GM20000 (cell line): ENCODE data around the gene SLC25A17.
A peak's percentile ranks its signal among the peaks of the same experiment; 100 is the strongest.

ENCODE experiments used
- DNase-seq: peaks from one replicate; pipeline ENCODE4 v3.0.0; 2012; ENCODE audit warnings: low spot score
- CTCF ChIP-seq: IDR thresholded peaks from 2 replicates; pipeline ENCODE4 v1.5.1; 2012; ENCODE audit warnings: mild to moderate bottlenecking, control low read depth; ENCODE audit errors: extremely low read depth, missing control alignments

The SLC25A17 gene

GRCh38 chr22:40733919-40734318, 85.2 kb downstream of the SLC25A17 start:
- no peak for DNase-seq
- no peak for TF ChIP-seq CTCF

DNA sequence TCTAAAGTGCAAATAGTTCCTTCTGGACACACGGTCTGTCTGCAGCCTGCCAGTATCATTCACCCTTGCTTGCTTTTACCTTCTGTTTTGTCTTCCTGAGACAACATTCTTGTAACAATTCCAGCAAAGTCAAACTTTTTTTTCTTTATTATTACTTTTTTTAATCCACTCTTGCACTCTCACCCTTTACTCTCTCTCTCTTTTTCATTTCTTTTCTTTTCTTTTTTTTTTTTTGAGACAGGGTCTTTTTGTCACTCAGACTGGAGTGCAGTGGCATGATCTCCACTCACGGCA, 86.2 kb downstream of the SLC25A17 start:
- TF ChIP-seq CTCF: no peak
- no peak for DNase-seq

GRCh38 chr22:40729284-40729683, 89.9 kb downstream of the SLC25A17 start:
- TF ChIP-seq CTCF: no peak

DNA sequence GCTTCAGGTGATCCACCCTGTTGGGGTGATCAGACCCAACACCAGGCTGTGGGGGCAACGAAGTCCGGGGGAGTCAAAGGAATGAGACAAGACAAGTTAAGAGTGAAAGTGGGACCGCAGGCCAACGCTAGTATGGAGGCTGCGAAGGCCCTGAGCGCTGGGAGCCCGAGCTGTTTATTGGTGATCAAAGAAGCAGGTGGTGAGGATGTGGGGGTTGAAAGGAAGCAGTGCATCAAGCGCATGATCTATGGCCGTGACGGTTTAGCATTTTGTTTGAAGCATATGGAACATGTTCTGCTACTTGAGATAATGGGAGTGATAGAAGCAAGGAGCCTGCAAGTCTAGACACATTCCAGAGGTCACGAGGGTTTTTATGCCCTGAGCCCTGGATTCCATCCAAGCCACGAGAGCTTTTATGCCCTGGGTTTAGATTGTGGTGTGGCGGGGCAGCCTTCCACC, 90.4 kb downstream of the SLC25A17 start:
- no peak for DNase-seq
- no peak for TF ChIP-seq CTCF

More at GRCh38 chr22:40729284-40729683, 89.9 kb downstream of the SLC25A17 start:
- no peak for DNase-seq

DNA sequence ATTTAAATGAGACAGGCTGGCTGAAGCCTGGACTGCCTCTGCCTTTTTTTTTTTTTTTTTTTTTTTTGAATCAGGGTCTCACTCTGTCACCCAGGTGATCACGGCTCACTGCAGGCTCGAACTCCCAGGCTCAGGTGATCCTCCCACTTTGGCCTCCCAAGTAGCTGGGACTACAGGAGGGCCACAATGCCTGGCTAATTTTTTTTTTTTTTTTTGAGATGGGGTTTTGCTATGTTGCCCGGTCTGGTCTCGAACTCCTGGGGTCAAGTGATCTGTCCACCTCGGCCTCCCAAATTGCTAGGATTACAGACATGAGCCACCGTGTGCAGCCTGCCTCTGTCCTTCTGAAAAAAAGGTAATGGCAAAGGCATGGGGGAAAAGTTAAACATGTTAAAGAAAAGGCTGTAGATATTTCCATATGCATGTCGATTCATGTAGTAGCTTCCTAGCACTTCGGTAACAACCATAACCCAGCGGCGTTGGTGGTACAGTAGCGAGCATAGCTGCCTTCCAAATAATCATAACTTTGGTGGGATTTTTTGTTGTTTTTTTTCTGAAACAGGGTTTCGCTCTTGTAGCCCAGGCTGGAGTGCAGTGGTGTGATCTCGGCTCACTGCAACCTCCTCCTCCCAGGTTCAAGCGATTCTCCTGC, 91.1 kb downstream of the SLC25A17 start:
- DNase-seq: no peak
- no peak for TF ChIP-seq CTCF

DNA sequence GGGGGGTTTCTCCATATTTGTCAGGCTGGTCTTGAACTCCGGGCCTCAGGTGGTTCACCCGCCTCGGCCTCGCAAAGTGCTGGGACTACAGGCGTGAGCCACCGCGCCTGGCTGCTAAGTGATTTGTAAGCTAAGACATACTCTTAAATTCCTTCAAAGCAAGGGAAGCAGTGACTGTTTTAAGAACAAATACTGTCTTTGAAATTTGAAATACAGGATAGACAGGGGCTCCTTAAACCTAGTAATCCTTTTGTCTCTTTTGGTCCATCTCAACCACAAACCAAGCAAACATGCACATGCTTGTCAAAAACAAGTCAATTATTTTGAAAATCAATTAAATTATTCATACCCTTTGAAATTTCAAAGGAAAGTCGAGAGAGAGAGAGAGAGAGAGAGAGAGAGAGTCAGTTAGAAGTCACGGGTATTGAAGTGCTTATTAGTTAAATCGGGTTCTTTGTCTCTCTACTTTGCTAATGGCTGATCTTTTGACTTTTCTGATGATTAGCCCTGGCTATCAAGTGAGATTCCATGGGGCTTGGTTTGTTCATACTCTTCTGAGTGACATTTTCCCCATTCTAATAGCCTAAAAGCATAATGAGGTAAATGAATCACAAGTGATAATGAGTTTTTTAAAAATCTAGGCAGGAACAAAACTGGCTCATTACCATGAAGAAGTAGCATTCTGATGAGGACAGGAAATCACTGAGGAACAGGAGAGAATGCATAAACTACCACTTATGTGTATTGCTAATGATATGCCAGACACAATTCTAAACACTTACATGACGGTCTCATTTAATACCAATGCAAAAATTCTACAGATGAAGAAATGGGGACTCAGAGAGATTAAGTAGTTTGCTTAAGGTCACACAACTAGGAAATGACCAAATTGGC, 91.8 kb downstream of the SLC25A17 start:
- no peak for TF ChIP-seq CTCF
- DNase-seq: no peak

- peak; percentile 53 for DNase-seq
These were observed 92.6 kb downstream of the SLC25A17 start for GRCh38 chr22:40726514-40726913.

More at GRCh38 chr22:40726514-40726913, 92.6 kb downstream of the SLC25A17 start:
- TF ChIP-seq CTCF: no peak
